ENCODE data around the gene UBA52. TPM values are rescaled to one million over a fixed set of nuclear protein-coding genes. Genes with fewer than 3 reads are reported as not detected.

UBA52 gene
- total and polyA plus RNA-seq, 2 of the 8 experiments (the other 6 are each of a cell fraction or from before 2014, with no cell fraction given), result 1,340 to 5,409 TPM

GRCh38 chr19:18566953-18567352 lies 4.7 kb upstream of the UBA52 start:
- Histone ChIP-seq H3K56ac (replicated peaks; ENCODE audit: insufficient read length, low read depth, low read length) (no peak overlapping the region), H3K4ac (replicated peaks; ENCODE audit: insufficient read length, low read depth, low read length) (no peak overlapping the region), H2AK5ac (ENCODE audit: low read depth, low read length) (no peak overlapping the region), H3K4me3 (ENCODE audit: extremely low read depth in 1 of 4, insufficient read depth in 2 of 4, low read depth in 3 of 4, low read length in 4 of 4) (no peak overlapping the region), H3K9me3 (ENCODE audit: insufficient read depth in 2 of 2, low read depth in 1 of 2, low read length in 1 of 2) (no peaks in the 10 kb centered on the region), H2BK5ac (ENCODE audit: low read depth, low read length) (no peak overlapping the region), H3K79me1 (ENCODE audit: low read depth, low read length) (no peaks in the 10 kb centered on the region), H2BK120ac (replicated peaks; ENCODE audit: low read depth, low read length) (no peak overlapping the region), H3K14ac (ENCODE audit: insufficient read length) (no peak overlapping the region), H3K23me2 (ENCODE audit: low read depth, low read length) (peaks cover 2% of the 10 kb centered on the region; the same call in 1 of the 2 replicates), H3K4me1 (replicated peaks in 1 of 4; ENCODE audit: control insufficient read depth in 3 of 4, insufficient read depth in 4 of 4, low read length in 3 of 4) (no peaks in the 10 kb centered on the region), H3K27ac (ENCODE audit: low read depth, low read length) (no peak overlapping the region), H3K36me3 (ENCODE audit: control insufficient read depth in 2 of 4, insufficient read depth in 4 of 4, low read length in 3 of 4) (peaks cover 17 to 47% (median 35%) of the 10 kb centered on the region in 4 experiments), H4K20me1 (replicated peaks in 1 of 2; ENCODE audit: control insufficient read depth in 1 of 2, insufficient read depth in 2 of 2, low read length in 2 of 2) (peaks cover 0 to 2% of the 10 kb centered on the region in 2 experiments), H2BK15ac (ENCODE audit: low read length) (no peak overlapping the region), H3K4me2 (ENCODE audit: insufficient read depth in 1 of 2, low read depth in 2 of 2, low read length in 2 of 2) (no peak overlapping the region), H3K23ac (ENCODE audit: insufficient read length) (no peak overlapping the region), H2BK12ac (ENCODE audit: low read depth, low read length) (no peak overlapping the region), H4K5ac (ENCODE audit: insufficient read length, low read depth, low read length) (no peak overlapping the region), H3K18ac (ENCODE audit: extremely low read depth, low read length) (no peak overlapping the region), H3K9ac (replicated peaks in 1 of 4; ENCODE audit: extremely low read depth in 1 of 4, low read depth in 3 of 4, low read length in 3 of 4) (no peak overlapping the region), H3K27me3 (replicated peaks in 1 of 4; ENCODE audit: control insufficient read depth in 3 of 4, extremely low read depth in 1 of 4, insufficient read depth in 3 of 4, low read length in 3 of 4) (no peaks in the 10 kb centered on the region), H2BK20ac (ENCODE audit: low read length) (no peak overlapping the region), H4K8ac (ENCODE audit: extremely low read depth, insufficient read depth, low read length) (no peak overlapping the region), H2AFZ (ENCODE audit: low read length) (no peak overlapping the region), H4K91ac (replicated peaks; ENCODE audit: insufficient read length, low read length) (no peak overlapping the region), H3K79me2 (ENCODE audit: control insufficient read depth in 1 of 2, insufficient read depth in 2 of 2, low read length in 2 of 2) (peaks cover under 1 to 2% of the 10 kb centered on the region in 2 experiments; a peak in 3 of 4 replicates)
- CTCF ChIA-PET (ENCODE audit: partially characterized antibody), result interaction anchor here (1.0 to 1.8 kb wide), 3 partner anchors 9 to 113 kb away, joined by 5 to 6 read pairs (median 5); partner anchors contain the start of gene KXD1
- POLR2A ChIA-PET (ENCODE audit: partially characterized antibody), result interaction anchor here (1.1 to 2.5 kb wide), 5 partner anchors 10 to 23 kb away, joined by 3 to 11 read pairs (median 4); partner anchors contain the start of gene REX1BD
- no peak for DNase-seq (ENCODE audit: low read depth in 1 of 2, low spot score in 2 of 2)
- 94% methylated on average over 8 of the region's 8 CpGs; no CpG with 5 or more reads in 1 of the 2 experiments for WGBS, 2 experiments (ENCODE audit: extremely low coverage in 1 of 2, insufficient coverage in 1 of 2, insufficient read length in 1 of 2, insufficient replicate concordance in 2 of 2, low coverage in 1 of 2, low lambda C conversion rate in 2 of 2, missing lambda C conversion rate in 1 of 2)
- FAIRE-seq, result no peak
